HG03439 (cell line): ENCODE data around the gene CEACAM16.
"Not testable (repeated sequence)": the region's sequence is repeated elsewhere in the genome, so short reads cannot be mapped to it uniquely, and the experiment has no call there.

Source experiments
- ATAC-seq: cut with Tn5 transposase; IDR thresholded peaks from one replicate; pipeline ENCODE4 v1.9.1; 2021; ENCODE audit warnings: mild to moderate bottlenecking, moderate library complexity; ENCODE audit not compliant: unreplicated experiment

CEACAM16 gene

GRCh38 chr19:44698492-44699201 lies at the start of gene CEACAM16:
CEACAM16 (plus strand) TSS chr19:44699151; CDS start chr19:44701457, 2,306 bp downstream.
- ATAC-seq, result no peak

- ATAC-seq, result no peak
Measured at GRCh38 chr19:44649578-44650145, 49.3 kb upstream of the CEACAM16 start.

- ATAC-seq, result no peak
Measured at GRCh38 chr19:44653343-44653742, 45.6 kb upstream of the CEACAM16 start.

- peak; percentile 72 for ATAC-seq
Measured at GRCh38 chr19:44653977-44654774, 44.8 kb upstream of the CEACAM16 start.

- ATAC-seq, result no peak
Measured at GRCh38 chr19:44657211-44657921, 41.6 kb upstream of the CEACAM16 start.

GRCh38 chr19:44658069-44658733 lies 40.8 kb upstream of the CEACAM16 start:
- ATAC-seq, result no peak

GRCh38 chr19:44660081-44660480 lies 38.9 kb upstream of the CEACAM16 start:
- no peak for ATAC-seq

GRCh38 chr19:44661205-44661604 lies 37.7 kb upstream of the CEACAM16 start:
- no peak for ATAC-seq

- ATAC-seq, result no peak
Measured at GRCh38 chr19:44661904-44662303, 37.0 kb upstream of the CEACAM16 start.

GRCh38 chr19:44662691-44663385 lies 36.1 kb upstream of the CEACAM16 start:
- ATAC-seq, result no peak

- no peak for ATAC-seq
Measured at GRCh38 chr19:44663996-44664395, 35.0 kb upstream of the CEACAM16 start.

GRCh38 chr19:44664976-44665375 lies 34.0 kb upstream of the CEACAM16 start:
- no peak for ATAC-seq

GRCh38 chr19:44666852-44667556 lies 31.9 kb upstream of the CEACAM16 start:
- ATAC-seq, result no peak

GRCh38 chr19:44668985-44669764 lies 29.8 kb upstream of the CEACAM16 start:
- ATAC-seq, result no peak

GRCh38 chr19:44670027-44670426 lies 28.9 kb upstream of the CEACAM16 start:
- not testable (repeated sequence) for ATAC-seq

- ATAC-seq, result no peak
Measured at GRCh38 chr19:44671400-44671799, 27.6 kb upstream of the CEACAM16 start, which contains the start of gene CEACAM19. CEACAM19 (plus strand) TSS chr19:44671482; CDS start chr19:44671932, 450 bp downstream.

- ATAC-seq, result no peak
Measured at GRCh38 chr19:44672226-44672625, 26.7 kb upstream of the CEACAM16 start.

- ATAC-seq, result no peak
Measured at GRCh38 chr19:44673510-44673909, 25.4 kb upstream of the CEACAM16 start.

- ATAC-seq, result no peak
Measured at GRCh38 chr19:44675521-44675920, 23.4 kb upstream of the CEACAM16 start.
